Measurements from ENCODE around the gene SLC7A5. TPM values are rescaled to one million over a fixed set of nuclear protein-coding genes. Genes with fewer than 3 reads are reported as not detected.

Gene SLC7A5
- total and polyA plus RNA-seq, 2 of the 13 experiments (the other 11 are each of a cell fraction or from before 2014, with no cell fraction given): 79.6 to 155 TPM

DNA sequence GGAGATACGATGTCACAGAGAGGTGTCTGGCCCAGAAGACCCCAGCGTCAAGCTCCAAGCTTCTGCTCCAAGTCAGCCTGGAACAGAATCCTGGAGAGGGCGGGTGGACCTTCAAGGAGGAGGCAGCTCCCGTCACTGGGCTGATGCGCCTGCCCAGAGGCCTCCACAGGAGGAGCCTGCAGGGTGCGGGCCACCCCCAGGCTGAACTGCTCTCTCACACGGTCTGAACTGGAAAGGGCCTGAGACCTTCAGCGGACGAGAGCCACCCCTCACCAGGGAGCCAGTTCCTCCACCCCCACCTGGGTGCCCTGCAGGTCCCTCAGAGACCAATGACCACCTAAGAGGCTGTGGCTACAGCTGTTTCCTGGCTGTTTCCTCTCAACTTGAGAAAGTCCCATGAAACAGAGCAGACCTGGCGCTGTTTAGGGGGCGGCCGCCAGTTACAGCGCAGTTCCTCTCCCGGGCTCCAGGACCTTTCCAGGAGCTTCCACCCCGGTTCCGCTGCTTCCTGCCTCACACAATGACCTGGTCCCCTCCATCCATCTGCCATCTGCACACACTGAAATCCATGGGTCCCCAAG lies 67.5 kb downstream of the SLC7A5 start (continued):
- TF ChIP-seq ZFP91 (CRISPR knock-in tag; IDR thresholded peaks at IDR 0.05; ENCODE audit: borderline replicate concordance) (0 out of 2 replicates have a peak, but pooled peaks have one; percentile 17), GFI1 (CRISPR knock-in tag; IDR thresholded peaks at IDR 0.05; ENCODE audit: borderline replicate concordance) (no peak), BHLHE40 (IDR thresholded peaks at IDR 0.05; ENCODE audit: low read length) (no peak)
- TF ChIP-seq, protein P1, sequence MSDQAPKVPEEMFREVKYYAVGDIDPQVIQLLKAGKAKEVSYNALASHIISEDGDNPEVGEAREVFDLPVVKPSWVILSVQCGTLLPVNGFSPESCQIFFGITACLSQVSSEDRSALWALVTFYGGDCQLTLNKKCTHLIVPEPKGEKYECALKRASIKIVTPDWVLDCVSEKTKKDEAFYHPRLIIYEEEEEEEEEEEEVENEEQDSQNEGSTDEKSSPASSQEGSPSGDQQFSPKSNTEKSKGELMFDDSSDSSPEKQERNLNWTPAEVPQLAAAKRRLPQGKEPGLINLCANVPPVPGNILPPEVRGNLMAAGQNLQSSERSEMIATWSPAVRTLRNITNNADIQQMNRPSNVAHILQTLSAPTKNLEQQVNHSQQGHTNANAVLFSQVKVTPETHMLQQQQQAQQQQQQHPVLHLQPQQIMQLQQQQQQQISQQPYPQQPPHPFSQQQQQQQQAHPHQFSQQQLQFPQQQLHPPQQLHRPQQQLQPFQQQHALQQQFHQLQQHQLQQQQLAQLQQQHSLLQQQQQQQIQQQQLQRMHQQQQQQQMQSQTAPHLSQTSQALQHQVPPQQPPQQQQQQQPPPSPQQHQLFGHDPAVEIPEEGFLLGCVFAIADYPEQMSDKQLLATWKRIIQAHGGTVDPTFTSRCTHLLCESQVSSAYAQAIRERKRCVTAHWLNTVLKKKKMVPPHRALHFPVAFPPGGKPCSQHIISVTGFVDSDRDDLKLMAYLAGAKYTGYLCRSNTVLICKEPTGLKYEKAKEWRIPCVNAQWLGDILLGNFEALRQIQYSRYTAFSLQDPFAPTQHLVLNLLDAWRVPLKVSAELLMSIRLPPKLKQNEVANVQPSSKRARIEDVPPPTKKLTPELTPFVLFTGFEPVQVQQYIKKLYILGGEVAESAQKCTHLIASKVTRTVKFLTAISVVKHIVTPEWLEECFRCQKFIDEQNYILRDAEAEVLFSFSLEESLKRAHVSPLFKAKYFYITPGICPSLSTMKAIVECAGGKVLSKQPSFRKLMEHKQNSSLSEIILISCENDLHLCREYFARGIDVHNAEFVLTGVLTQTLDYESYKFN (CRISPR knock-in tag; conservative IDR thresholded peaks at IDR 0.05): no peak

GRCh38 chr16:87800497-87800896 lies 68.8 kb downstream of the SLC7A5 start:
- H3K4me3 ChIP-seq (replicated peaks in 1 of 3; ENCODE audit: insufficient read depth in 1 of 3, low read depth in 2 of 3, low read length in 3 of 3): no peak overlapping the region
- no peaks in the 10 kb centered on the region for H3K9me3 ChIP-seq (ENCODE audit: low read length)
- DNase-seq (ENCODE audit: low spot score): no peak
- WGBS (ENCODE audit: low lambda C conversion rate): 51% methylated on average over 6 of the region's 6 CpGs
- peaks cover 0 to 20% of the 10 kb centered on the region in 2 experiments; a peak in 4 of 5 replicates for H3K27me3 ChIP-seq (ENCODE audit: control insufficient read depth in 1 of 2, insufficient read depth in 2 of 2, low read length in 2 of 2)
- in situ Hi-C loops (cut with HindIII; ENCODE audit: extremely low pct_ligation_motif_present, low pct_unique_long_range_greater_than_20kb): no loop called here
- no peak for TF ChIP-seq DDIT3 (CRISPR knock-in tag; IDR thresholded peaks at IDR 0.05)
- 0 out of 2 replicates have a peak, but pooled peaks have one; percentile 2 for TF ChIP-seq EZH2 (conservative IDR thresholded peaks at IDR 0.05; ENCODE audit: low read depth, low read length)
- TF ChIP-seq, protein P2, sequence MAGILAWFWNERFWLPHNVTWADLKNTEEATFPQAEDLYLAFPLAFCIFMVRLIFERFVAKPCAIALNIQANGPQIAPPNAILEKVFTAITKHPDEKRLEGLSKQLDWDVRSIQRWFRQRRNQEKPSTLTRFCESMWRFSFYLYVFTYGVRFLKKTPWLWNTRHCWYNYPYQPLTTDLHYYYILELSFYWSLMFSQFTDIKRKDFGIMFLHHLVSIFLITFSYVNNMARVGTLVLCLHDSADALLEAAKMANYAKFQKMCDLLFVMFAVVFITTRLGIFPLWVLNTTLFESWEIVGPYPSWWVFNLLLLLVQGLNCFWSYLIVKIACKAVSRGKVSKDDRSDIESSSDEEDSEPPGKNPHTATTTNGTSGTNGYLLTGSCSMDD (CRISPR knock-in tag; IDR thresholded peaks at IDR 0.05): no peak
- no peak for TF ChIP-seq MBNL3 (CRISPR knock-in tag; conservative IDR thresholded peaks at IDR 0.05)
- no peak for TF ChIP-seq ZNF746 (CRISPR knock-in tag; IDR thresholded peaks at IDR 0.05)
- TF ChIP-seq HOXA9 (CRISPR knock-in tag; IDR thresholded peaks at IDR 0.05; ENCODE audit: borderline replicate concordance): no peak
- no TSS peak for BruUV-seq (replicated peaks)
- H3K79me2 ChIP-seq (ENCODE audit: insufficient read depth, low read length): no peaks in the 10 kb centered on the region
- POLR2A ChIA-PET: no interaction called here
- peaks cover 30% of the 10 kb centered on the region for H3K4me1 ChIP-seq (ENCODE audit: insufficient read depth, low read length)
- H3K4me2 ChIP-seq (ENCODE audit: low read depth, low read length): no peak overlapping the region
- H3K9ac ChIP-seq (ENCODE audit: insufficient read depth, low read depth, low read length): no peak overlapping the region
- no peak overlapping the region for H3K27ac ChIP-seq (ENCODE audit: extremely low read length, insufficient read depth, low read length)
- H3K36me3 ChIP-seq (replicated peaks in 1 of 2; ENCODE audit: control insufficient read depth in 1 of 2, insufficient read depth in 2 of 2, low read length in 2 of 2): no peaks in the 10 kb centered on the region
- intact Hi-C loops (cut with micrococcal nuclease; ENCODE audit: unreplicated experiment): no loop called here
- no peak overlapping the region for H2AFZ ChIP-seq (ENCODE audit: low read length)
- no peaks in the 10 kb centered on the region for H4K20me1 ChIP-seq (ENCODE audit: insufficient read depth, low read length)
- no peak for ATAC-seq
- CTCF ChIA-PET (ENCODE audit: low intra/inter-chr PET ratio, low total read pairs): no interaction called here
- no peak for FAIRE-seq
